HEK293 (cell line): ENCODE measurements around the gene BFAR.

Source experiments
- BCL11B ChIP-seq: fragments of 450-650 bp; formaldehyde crosslinking; IDR thresholded peaks from 2 replicates; pipeline ENCODE4 v1.5.1; 2016; ENCODE audit warnings: low read depth, missing biosample characterization, missing genetic modification characterization
- KLF16 ChIP-seq: fragments of 450-650 bp; formaldehyde crosslinking; IDR thresholded peaks from 2 replicates; pipeline ENCODE4 v1.5.1; 2017; ENCODE audit warnings: missing biosample characterization, missing genetic modification characterization
- KLF7 ChIP-seq: fragments of 450-650 bp; formaldehyde crosslinking; IDR thresholded peaks from 2 replicates; pipeline ENCODE4 v1.5.1; 2016; ENCODE audit warnings: missing biosample characterization, missing genetic modification characterization, borderline replicate concordance
- SP2 ChIP-seq: fragments of 450-650 bp; formaldehyde crosslinking; IDR thresholded peaks from 2 replicates; pipeline ENCODE4 v1.5.1; 2016; ENCODE audit warnings: missing biosample characterization, missing genetic modification characterization
- ZBTB17 ChIP-seq: fragments of 450-650 bp; formaldehyde crosslinking; IDR thresholded peaks from 2 replicates; pipeline ENCODE4 v1.5.1; 2016; ENCODE audit warnings: missing biosample characterization, missing genetic modification characterization
- ZEB2 ChIP-seq: fragments of 450-650 bp; formaldehyde crosslinking; IDR thresholded peaks from 2 replicates; pipeline ENCODE4 v1.5.1; 2016; ENCODE audit warnings: missing biosample characterization, missing genetic modification characterization
- ZFHX2 ChIP-seq: fragments of 450-650 bp; formaldehyde crosslinking; conservative IDR thresholded peaks from 2 replicates; pipeline ENCODE4 v1.5.1; 2016; ENCODE audit warnings: missing biosample characterization, missing genetic modification characterization
- ZNF138 ChIP-seq: fragments of 450-650 bp; formaldehyde crosslinking; IDR thresholded peaks from 2 replicates; pipeline ENCODE4 v1.5.1; 2016; ENCODE audit warnings: missing biosample characterization, missing genetic modification characterization, borderline replicate concordance
- ZNF146 ChIP-seq: fragments of 450-650 bp; formaldehyde crosslinking; IDR thresholded peaks from 2 replicates; pipeline ENCODE4 v1.5.1; 2016; ENCODE audit warnings: missing biosample characterization, missing genetic modification characterization
- ZNF169 ChIP-seq: fragments of 450-650 bp; formaldehyde crosslinking; IDR thresholded peaks from 2 replicates; pipeline ENCODE4 v1.5.1; 2016; ENCODE audit warnings: missing biosample characterization, missing genetic modification characterization
- ZNF266 ChIP-seq: fragments of 450-650 bp; formaldehyde crosslinking; IDR thresholded peaks from 2 replicates; pipeline ENCODE4 v1.5.1; 2016; ENCODE audit warnings: missing biosample characterization, missing genetic modification characterization, low read depth
- ZNF335 ChIP-seq: fragments of 450-650 bp; formaldehyde crosslinking; conservative IDR thresholded peaks from 2 replicates; pipeline ENCODE4 v1.5.1; 2016; ENCODE audit warnings: missing biosample characterization, missing genetic modification characterization
- ZNF391 ChIP-seq: fragments of 450-650 bp; formaldehyde crosslinking; IDR thresholded peaks from 2 replicates; pipeline ENCODE4 v1.5.1; 2016; ENCODE audit warnings: low read depth, missing biosample characterization, missing genetic modification characterization, borderline replicate concordance
- ZNF423 ChIP-seq: fragments of 450-650 bp; formaldehyde crosslinking; IDR thresholded peaks from 2 replicates; pipeline ENCODE4 v1.5.1; 2016; ENCODE audit warnings: missing biosample characterization, missing genetic modification characterization
- ZNF433 ChIP-seq: fragments of 450-650 bp; formaldehyde crosslinking; IDR thresholded peaks from 2 replicates; pipeline ENCODE4 v1.5.1; 2016; ENCODE audit warnings: missing biosample characterization, missing genetic modification characterization, low read depth
- ZNF529 ChIP-seq: fragments of 450-650 bp; formaldehyde crosslinking; IDR thresholded peaks from 2 replicates; pipeline ENCODE4 v1.5.1; 2017; ENCODE audit warnings: missing genetic modification characterization, missing biosample characterization; ENCODE audit not compliant: insufficient replicate concordance
- ZNF555 ChIP-seq: fragments of 450-650 bp; formaldehyde crosslinking; conservative IDR thresholded peaks from 2 replicates; pipeline ENCODE4 v1.5.1; 2017; ENCODE audit warnings: missing biosample characterization, mild to moderate bottlenecking, missing genetic modification characterization, inconsistent platforms
- ZNF600 ChIP-seq: fragments of 450-650 bp; formaldehyde crosslinking; IDR thresholded peaks from 2 replicates; pipeline ENCODE4 v1.5.1; 2016; ENCODE audit warnings: missing biosample characterization, missing genetic modification characterization
- ZNF629 ChIP-seq: fragments of 450-650 bp; formaldehyde crosslinking; IDR thresholded peaks from 2 replicates; pipeline ENCODE4 v1.5.1; 2017; ENCODE audit warnings: missing biosample characterization, missing genetic modification characterization
- ZNF654 ChIP-seq: fragments of 450-650 bp; formaldehyde crosslinking; IDR thresholded peaks from 2 replicates; pipeline ENCODE4 v1.5.1; 2016; ENCODE audit warnings: low read depth, missing biosample characterization, missing genetic modification characterization
- ZNF660 ChIP-seq: fragments of 450-650 bp; IDR thresholded peaks from 2 replicates; pipeline ENCODE4 v1.5.1; 2018; ENCODE audit warnings: missing biosample characterization, mild to moderate bottlenecking, missing genetic modification characterization
- ZNF76 ChIP-seq: fragments of 450-650 bp; formaldehyde crosslinking; IDR thresholded peaks from 2 replicates; pipeline ENCODE4; 2016; ENCODE audit warnings: low read depth, missing biosample characterization, missing genetic modification characterization, borderline replicate concordance
- TF ChIP-seq, protein P1 (sequence below): fragments of 450-650 bp; formaldehyde crosslinking; IDR thresholded peaks from 2 replicates; pipeline ENCODE4 v1.5.1; 2016; ENCODE audit warnings: missing biosample characterization, missing genetic modification characterization
- TF ChIP-seq, protein P2 (sequence below): fragments of 450-650 bp; formaldehyde crosslinking; IDR thresholded peaks from 2 replicates; pipeline ENCODE4 v1.5.1; 2016; ENCODE audit warnings: missing biosample characterization, missing genetic modification characterization
- TF ChIP-seq, protein P3 (sequence below): fragments of 450-650 bp; formaldehyde crosslinking; optimal IDR thresholded peaks from 2 replicates; pipeline ENCODE3; 2016; ENCODE audit warnings: missing biosample characterization, mild to moderate bottlenecking, missing genetic modification characterization
- TF ChIP-seq, protein P4 (sequence below): fragments of 450-650 bp; formaldehyde crosslinking; IDR thresholded peaks from 2 replicates; pipeline ENCODE4 v1.5.1; 2016; ENCODE audit warnings: missing biosample characterization, missing genetic modification characterization
- TF ChIP-seq, protein P5 (sequence below): fragments of 450-650 bp; formaldehyde crosslinking; conservative IDR thresholded peaks from 2 replicates; pipeline ENCODE4 v1.5.1; 2016; ENCODE audit warnings: low read depth, missing biosample characterization, missing genetic modification characterization

BFAR gene

DNA sequence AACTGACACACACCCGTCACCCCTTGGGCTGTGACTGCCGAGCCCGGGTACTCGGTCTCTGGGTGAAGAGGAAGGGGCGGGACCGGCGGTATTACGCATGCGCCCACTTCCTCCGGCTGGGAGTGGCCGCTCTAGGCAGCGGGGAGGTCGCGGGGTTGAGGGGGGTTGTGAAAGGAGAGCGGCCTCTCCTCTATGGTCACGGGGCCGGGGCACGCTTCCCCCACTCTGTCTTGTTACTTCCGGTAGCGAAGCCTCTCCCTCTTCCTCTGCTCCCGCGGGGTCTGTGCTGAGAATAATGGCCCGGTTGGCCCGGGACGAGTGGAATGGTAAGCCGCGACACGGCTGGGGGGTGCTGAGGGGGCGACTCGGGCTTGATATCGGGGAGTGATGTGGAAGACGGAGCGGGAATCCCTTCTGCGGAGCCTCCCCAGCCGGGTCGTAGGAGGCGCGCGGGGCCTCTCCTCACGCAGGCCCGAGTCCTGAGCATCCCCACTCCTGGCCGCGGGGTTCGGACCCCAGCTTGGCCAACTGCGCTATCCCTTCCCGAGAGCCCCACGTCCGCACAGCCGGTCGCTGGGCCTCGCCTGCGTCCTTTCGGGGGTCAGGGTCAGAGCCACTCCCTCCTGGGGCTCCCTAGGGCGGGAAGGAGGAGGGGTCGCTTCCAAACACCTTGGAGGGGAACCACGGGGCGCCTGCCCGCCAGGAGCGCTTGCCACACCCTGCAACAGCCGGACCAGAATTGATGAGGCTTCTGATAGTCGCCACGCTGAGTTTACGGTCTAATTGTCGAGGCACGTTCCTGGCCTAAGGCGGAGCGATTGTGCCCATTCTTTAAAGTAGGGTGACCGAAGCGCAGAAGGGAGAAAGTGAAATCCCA, at the start of gene BFAR (continued):
- TF ChIP-seq, protein P1, sequence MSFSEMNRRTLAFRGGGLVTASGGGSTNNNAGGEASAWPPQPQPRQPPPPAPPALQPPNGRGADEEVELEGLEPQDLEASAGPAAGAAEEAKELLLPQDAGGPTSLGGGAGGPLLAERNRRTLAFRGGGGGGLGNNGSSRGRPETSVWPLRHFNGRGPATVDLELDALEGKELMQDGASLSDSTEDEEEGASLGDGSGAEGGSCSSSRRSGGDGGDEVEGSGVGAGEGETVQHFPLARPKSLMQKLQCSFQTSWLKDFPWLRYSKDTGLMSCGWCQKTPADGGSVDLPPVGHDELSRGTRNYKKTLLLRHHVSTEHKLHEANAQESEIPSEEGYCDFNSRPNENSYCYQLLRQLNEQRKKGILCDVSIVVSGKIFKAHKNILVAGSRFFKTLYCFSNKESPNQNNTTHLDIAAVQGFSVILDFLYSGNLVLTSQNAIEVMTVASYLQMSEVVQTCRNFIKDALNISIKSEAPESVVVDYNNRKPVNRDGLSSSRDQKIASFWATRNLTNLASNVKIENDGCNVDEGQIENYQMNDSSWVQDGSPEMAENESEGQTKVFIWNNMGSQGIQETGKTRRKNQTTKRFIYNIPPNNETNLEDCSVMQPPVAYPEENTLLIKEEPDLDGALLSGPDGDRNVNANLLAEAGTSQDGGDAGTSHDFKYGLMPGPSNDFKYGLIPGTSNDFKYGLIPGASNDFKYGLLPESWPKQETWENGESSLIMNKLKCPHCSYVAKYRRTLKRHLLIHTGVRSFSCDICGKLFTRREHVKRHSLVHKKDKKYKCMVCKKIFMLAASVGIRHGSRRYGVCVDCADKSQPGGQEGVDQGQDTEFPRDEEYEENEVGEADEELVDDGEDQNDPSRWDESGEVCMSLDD (tag by site-specific recombination), result peak; percentile 71; the same call in 1 of the 2 replicates
- TF ChIP-seq ZEB2 (tag by site-specific recombination) (peak; percentile 61), ZNF76 (0 out of 2 replicates have a peak, but pooled peaks have one; percentile 38), ZNF660 (tag by site-specific recombination) (peak; percentile 20; the same call in 1 of the 2 replicates), ZBTB17 (0 out of 2 replicates have a peak, but pooled peaks have one; percentile 2), ZNF266 (tag by site-specific recombination) (no peak), ZNF600 (peak; percentile 40), ZNF433 (tag by site-specific recombination) (no peak), ZFHX2 (tag by site-specific recombination) (no peak; the same call in 1 of the 2 replicates), ZNF138 (tag by site-specific recombination) (no peak; the same call in 1 of the 2 replicates), ZNF423 (tag by site-specific recombination) (peak; percentile 28; the same call in 1 of the 2 replicates), ZNF169 (no peak), ZNF335 (tag by site-specific recombination) (peak; percentile 75), ZNF529 (tag by site-specific recombination) (no peak), BCL11B (tag by site-specific recombination) (peak; percentile 75; the same call in 1 of the 2 replicates), ZNF654 (tag by site-specific recombination) (peak; percentile 2; the same call in 1 of the 2 replicates), ZNF555 (tag by site-specific recombination) (no peak), ZNF629 (tag by site-specific recombination) (peak; percentile 88), KLF16 (tag by site-specific recombination) (peak; percentile 43), SP2 (tag by site-specific recombination) (peak; percentile 92), ZNF146 (no peak), ZNF391 (0 out of 2 replicates have a peak, but pooled peaks have one; percentile 32), KLF7 (tag by site-specific recombination) (peak; percentile 46; the same call in 1 of the 2 replicates)
- TF ChIP-seq, protein P2, sequence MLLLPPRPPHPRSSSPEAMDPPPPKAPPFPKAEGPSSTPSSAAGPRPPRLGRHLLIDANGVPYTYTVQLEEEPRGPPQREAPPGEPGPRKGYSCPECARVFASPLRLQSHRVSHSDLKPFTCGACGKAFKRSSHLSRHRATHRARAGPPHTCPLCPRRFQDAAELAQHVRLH, result peak; percentile 84
- TF ChIP-seq, protein P3, sequence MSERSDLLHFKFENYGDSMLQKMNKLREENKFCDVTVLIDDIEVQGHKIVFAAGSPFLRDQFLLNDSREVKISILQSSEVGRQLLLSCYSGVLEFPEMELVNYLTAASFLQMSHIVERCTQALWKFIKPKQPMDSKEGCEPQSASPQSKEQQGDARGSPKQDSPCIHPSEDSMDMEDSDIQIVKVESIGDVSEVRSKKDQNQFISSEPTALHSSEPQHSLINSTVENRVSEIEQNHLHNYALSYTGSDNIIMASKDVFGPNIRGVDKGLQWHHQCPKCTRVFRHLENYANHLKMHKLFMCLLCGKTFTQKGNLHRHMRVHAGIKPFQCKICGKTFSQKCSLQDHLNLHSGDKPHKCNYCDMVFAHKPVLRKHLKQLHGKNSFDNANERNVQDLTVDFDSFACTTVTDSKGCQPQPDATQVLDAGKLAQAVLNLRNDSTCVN (tag by site-specific recombination), result peak; percentile 63
- TF ChIP-seq, protein P4, sequence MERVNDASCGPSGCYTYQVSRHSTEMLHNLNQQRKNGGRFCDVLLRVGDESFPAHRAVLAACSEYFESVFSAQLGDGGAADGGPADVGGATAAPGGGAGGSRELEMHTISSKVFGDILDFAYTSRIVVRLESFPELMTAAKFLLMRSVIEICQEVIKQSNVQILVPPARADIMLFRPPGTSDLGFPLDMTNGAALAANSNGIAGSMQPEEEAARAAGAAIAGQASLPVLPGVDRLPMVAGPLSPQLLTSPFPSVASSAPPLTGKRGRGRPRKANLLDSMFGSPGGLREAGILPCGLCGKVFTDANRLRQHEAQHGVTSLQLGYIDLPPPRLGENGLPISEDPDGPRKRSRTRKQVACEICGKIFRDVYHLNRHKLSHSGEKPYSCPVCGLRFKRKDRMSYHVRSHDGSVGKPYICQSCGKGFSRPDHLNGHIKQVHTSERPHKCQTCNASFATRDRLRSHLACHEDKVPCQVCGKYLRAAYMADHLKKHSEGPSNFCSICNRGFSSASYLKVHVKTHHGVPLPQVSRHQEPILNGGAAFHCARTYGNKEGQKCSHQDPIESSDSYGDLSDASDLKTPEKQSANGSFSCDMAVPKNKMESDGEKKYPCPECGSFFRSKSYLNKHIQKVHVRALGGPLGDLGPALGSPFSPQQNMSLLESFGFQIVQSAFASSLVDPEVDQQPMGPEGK (tag by site-specific recombination), result peak; percentile 80
- TF ChIP-seq, protein P5, sequence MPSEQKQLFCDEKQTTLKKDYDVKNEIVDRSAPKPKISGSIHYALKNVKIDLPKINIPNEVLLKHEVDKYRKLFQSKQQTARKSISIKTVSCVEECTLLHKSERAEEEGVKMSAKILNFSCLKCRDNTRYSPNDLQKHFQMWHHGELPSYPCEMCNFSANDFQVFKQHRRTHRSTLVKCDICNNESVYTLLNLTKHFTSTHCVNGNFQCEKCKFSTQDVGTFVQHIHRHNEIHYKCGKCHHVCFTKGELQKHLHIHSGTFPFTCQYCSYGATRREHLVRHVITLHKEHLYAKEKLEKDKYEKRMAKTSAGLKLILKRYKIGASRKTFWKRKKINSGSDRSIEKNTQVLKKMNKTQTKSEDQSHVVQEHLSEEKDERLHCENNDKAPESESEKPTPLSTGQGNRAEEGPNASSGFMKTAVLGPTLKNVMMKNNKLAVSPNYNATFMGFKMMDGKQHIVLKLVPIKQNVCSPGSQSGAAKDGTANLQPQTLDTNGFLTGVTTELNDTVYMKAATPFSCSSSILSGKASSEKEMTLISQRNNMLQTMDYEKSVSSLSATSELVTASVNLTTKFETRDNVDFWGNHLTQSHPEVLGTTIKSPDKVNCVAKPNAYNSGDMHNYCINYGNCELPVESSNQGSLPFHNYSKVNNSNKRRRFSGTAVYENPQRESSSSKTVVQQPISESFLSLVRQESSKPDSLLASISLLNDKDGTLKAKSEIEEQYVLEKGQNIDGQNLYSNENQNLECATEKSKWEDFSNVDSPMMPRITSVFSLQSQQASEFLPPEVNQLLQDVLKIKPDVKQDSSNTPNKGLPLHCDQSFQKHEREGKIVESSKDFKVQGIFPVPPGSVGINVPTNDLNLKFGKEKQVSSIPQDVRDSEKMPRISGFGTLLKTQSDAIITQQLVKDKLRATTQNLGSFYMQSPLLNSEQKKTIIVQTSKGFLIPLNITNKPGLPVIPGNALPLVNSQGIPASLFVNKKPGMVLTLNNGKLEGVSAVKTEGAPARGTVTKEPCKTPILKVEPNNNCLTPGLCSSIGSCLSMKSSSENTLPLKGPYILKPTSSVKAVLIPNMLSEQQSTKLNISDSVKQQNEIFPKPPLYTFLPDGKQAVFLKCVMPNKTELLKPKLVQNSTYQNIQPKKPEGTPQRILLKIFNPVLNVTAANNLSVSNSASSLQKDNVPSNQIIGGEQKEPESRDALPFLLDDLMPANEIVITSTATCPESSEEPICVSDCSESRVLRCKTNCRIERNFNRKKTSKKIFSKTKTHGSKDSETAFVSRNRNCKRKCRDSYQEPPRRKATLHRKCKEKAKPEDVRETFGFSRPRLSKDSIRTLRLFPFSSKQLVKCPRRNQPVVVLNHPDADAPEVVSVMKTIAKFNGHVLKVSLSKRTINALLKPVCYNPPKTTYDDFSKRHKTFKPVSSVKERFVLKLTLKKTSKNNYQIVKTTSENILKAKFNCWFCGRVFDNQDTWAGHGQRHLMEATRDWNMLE (tag by site-specific recombination), result peak; percentile 61; the same call in 1 of the 2 replicates
